Measurements from ENCODE around the gene MAOB.

DNA sequence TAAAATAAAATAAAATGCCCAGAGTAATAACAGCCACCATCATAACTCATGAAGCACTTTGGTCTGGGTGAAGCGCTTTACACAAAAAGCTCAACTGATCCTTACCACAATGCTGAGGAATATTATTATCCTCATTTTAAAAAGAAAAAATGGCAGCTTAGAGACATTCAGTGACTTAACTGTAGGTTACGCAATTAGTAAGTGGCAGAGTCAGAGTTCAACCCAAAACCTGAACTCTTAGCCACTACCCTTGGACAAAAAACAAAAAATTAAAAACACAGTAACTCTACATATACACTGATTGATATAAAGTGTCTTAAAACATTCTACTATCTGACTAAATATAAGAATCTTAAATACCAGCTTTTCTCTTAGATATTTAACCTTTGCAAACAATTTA lies 34.9 kb downstream of the MAOB start:
- TF ChIP-seq, protein P1, sequence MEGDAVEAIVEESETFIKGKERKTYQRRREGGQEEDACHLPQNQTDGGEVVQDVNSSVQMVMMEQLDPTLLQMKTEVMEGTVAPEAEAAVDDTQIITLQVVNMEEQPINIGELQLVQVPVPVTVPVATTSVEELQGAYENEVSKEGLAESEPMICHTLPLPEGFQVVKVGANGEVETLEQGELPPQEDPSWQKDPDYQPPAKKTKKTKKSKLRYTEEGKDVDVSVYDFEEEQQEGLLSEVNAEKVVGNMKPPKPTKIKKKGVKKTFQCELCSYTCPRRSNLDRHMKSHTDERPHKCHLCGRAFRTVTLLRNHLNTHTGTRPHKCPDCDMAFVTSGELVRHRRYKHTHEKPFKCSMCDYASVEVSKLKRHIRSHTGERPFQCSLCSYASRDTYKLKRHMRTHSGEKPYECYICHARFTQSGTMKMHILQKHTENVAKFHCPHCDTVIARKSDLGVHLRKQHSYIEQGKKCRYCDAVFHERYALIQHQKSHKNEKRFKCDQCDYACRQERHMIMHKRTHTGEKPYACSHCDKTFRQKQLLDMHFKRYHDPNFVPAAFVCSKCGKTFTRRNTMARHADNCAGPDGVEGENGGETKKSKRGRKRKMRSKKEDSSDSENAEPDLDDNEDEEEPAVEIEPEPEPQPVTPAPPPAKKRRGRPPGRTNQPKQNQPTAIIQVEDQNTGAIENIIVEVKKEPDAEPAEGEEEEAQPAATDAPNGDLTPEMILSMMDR (IDR thresholded peaks at IDR 0.05), result no peak
- TF ChIP-seq POLR2A (IDR thresholded peaks at IDR 0.05), result no peak
